ENCODE results near the gene DENND4A.

DENND4A gene

GRCh38 chr15:65762399-65762798, 29.7 kb downstream of the DENND4A start:
- no peaks in the 10 kb centered on the region for H3K9me3 ChIP-seq (ENCODE audit: control insufficient read depth, low read length)
- H3K36me3 ChIP-seq (ENCODE audit: control insufficient read depth, insufficient read depth, low read length), result peaks cover 4% of the 10 kb centered on the region
- no peak overlapping the region for H3K4me3 ChIP-seq (ENCODE audit: insufficient read depth, low read depth, low read length, poor library complexity, severe bottlenecking)
- no peak for DNase-seq
- no peaks in the 10 kb centered on the region for H3K27me3 ChIP-seq (replicated peaks; ENCODE audit: control insufficient read depth, insufficient read depth, low read length, poor library complexity, severe bottlenecking)
- peaks cover 4% of the 10 kb centered on the region for H3K4me1 ChIP-seq (ENCODE audit: control insufficient read depth, insufficient read depth, low read length, poor library complexity, severe bottlenecking)
- H3K27ac ChIP-seq (ENCODE audit: insufficient read depth, low read length, poor library complexity, severe bottlenecking), result no peak overlapping the region

DNA sequence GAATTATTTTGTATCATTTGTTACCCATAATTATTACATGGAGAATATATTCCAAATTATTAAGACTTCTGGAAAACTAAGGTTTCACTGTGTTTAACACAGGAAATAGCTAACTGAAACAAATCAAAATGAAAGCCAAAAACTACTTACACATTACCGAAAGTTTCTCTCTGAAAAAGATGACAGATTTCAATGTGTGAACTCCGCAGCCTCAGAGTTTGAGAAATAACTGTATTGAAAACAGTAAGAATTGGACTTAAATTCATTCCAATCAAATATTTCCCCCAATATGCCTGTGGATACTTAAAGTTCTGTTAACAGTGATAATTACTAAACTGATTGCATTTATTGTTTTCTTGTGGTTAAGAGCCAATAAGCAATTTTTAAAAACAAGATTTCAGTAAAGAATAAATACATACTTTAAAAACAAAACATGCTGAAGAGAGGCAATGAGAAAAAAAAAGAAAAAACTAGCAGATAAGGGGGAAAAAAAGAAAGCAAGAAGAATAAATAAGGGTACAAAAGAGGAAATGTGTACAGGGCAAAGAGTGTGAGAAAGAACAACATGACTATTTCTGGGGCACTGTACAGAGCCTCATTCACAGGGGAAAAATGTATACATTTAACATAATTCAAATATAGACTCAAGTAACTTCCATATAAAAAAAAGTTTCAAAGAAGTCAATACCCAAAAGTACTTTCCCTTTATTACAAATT, 30.7 kb downstream of the DENND4A start:
- no peak for DNase-seq
- no peak overlapping the region for H3K27ac ChIP-seq (ENCODE audit: insufficient read depth, low read length, poor library complexity, severe bottlenecking)
- H3K4me1 ChIP-seq (ENCODE audit: control insufficient read depth, insufficient read depth, low read length, poor library complexity, severe bottlenecking), result peaks cover 4% of the 10 kb centered on the region
- H3K4me3 ChIP-seq (ENCODE audit: insufficient read depth, low read depth, low read length, poor library complexity, severe bottlenecking), result no peak overlapping the region
- peaks cover 4% of the 10 kb centered on the region for H3K36me3 ChIP-seq (ENCODE audit: control insufficient read depth, insufficient read depth, low read length)
- H3K27me3 ChIP-seq (replicated peaks; ENCODE audit: control insufficient read depth, insufficient read depth, low read length, poor library complexity, severe bottlenecking), result no peaks in the 10 kb centered on the region
- no peaks in the 10 kb centered on the region for H3K9me3 ChIP-seq (ENCODE audit: control insufficient read depth, low read length)

GRCh38 chr15:65759441-65759840, 32.7 kb downstream of the DENND4A start:
- H3K4me1 ChIP-seq (ENCODE audit: control insufficient read depth, insufficient read depth, low read length, poor library complexity, severe bottlenecking), result peaks cover 4% of the 10 kb centered on the region
- no peaks in the 10 kb centered on the region for H3K27me3 ChIP-seq (replicated peaks; ENCODE audit: control insufficient read depth, insufficient read depth, low read length, poor library complexity, severe bottlenecking)
- H3K9me3 ChIP-seq (ENCODE audit: control insufficient read depth, low read length), result no peaks in the 10 kb centered on the region
- H3K27ac ChIP-seq (ENCODE audit: insufficient read depth, low read length, poor library complexity, severe bottlenecking), result no peak overlapping the region
- H3K36me3 ChIP-seq (ENCODE audit: control insufficient read depth, insufficient read depth, low read length), result peaks cover 17% of the 10 kb centered on the region
- DNase-seq, result no peak
- H3K4me3 ChIP-seq (ENCODE audit: insufficient read depth, low read depth, low read length, poor library complexity, severe bottlenecking), result no peak overlapping the region

DNA sequence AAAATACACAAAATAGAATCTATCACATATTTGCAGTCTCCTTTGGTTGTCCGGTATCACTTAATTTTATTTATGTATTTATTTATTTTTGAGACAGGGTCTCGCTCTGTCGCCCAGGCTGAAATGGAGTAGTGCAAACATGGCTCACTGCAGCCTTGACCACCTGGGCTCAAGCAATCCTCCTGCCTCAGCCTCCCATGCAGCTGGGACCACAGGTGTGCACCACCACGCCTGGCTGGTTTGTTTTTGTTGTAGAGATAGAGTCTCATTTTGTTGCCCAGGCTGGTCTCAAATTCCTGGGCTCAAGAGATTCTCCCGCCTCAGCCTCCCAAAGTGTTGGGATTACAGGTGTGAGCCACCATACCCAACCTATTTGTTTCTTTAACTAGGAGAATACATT, 33.9 kb downstream of the DENND4A start:
- Histone ChIP-seq H3K4me1 (ENCODE audit: control insufficient read depth, insufficient read depth, low read length, poor library complexity, severe bottlenecking) (peaks cover 2% of the 10 kb centered on the region), H3K36me3 (ENCODE audit: control insufficient read depth, insufficient read depth, low read length) (peaks cover 19% of the 10 kb centered on the region), H3K4me3 (ENCODE audit: insufficient read depth, low read depth, low read length, poor library complexity, severe bottlenecking) (no peak overlapping the region), H3K27ac (ENCODE audit: insufficient read depth, low read length, poor library complexity, severe bottlenecking) (no peak overlapping the region), H3K27me3 (replicated peaks; ENCODE audit: control insufficient read depth, insufficient read depth, low read length, poor library complexity, severe bottlenecking) (no peaks in the 10 kb centered on the region), H3K9me3 (ENCODE audit: control insufficient read depth, low read length) (no peaks in the 10 kb centered on the region)
- DNase-seq, result no peak

GRCh38 chr15:65757256-65757655, 34.8 kb downstream of the DENND4A start:
- H3K9me3 ChIP-seq (ENCODE audit: control insufficient read depth, low read length), result no peaks in the 10 kb centered on the region
- no peaks in the 10 kb centered on the region for H3K4me1 ChIP-seq (ENCODE audit: control insufficient read depth, insufficient read depth, low read length, poor library complexity, severe bottlenecking)
- peaks cover 19% of the 10 kb centered on the region for H3K36me3 ChIP-seq (ENCODE audit: control insufficient read depth, insufficient read depth, low read length)
- no peaks in the 10 kb centered on the region for H3K27me3 ChIP-seq (replicated peaks; ENCODE audit: control insufficient read depth, insufficient read depth, low read length, poor library complexity, severe bottlenecking)
- no peak overlapping the region for H3K4me3 ChIP-seq (ENCODE audit: insufficient read depth, low read depth, low read length, poor library complexity, severe bottlenecking)
- DNase-seq, result no peak
- no peak overlapping the region for H3K27ac ChIP-seq (ENCODE audit: insufficient read depth, low read length, poor library complexity, severe bottlenecking)

GRCh38 chr15:65752151-65752700, 39.9 kb downstream of the DENND4A start:
- Histone ChIP-seq H3K27me3 (replicated peaks; ENCODE audit: control insufficient read depth, insufficient read depth, low read length, poor library complexity, severe bottlenecking) (no peaks in the 10 kb centered on the region), H3K27ac (ENCODE audit: insufficient read depth, low read length, poor library complexity, severe bottlenecking) (no peak overlapping the region), H3K9me3 (ENCODE audit: control insufficient read depth, low read length) (no peaks in the 10 kb centered on the region), H3K36me3 (ENCODE audit: control insufficient read depth, insufficient read depth, low read length) (peaks cover 22% of the 10 kb centered on the region), H3K4me1 (ENCODE audit: control insufficient read depth, insufficient read depth, low read length, poor library complexity, severe bottlenecking) (no peaks in the 10 kb centered on the region), H3K4me3 (ENCODE audit: insufficient read depth, low read depth, low read length, poor library complexity, severe bottlenecking) (no peak overlapping the region)
- DNase-seq, result no peak

- peaks cover 22% of the 10 kb centered on the region for H3K36me3 ChIP-seq (ENCODE audit: control insufficient read depth, insufficient read depth, low read length)
Observed at GRCh38 chr15:65751431-65751830, 40.7 kb downstream of the DENND4A start.

GRCh38 chr15:65747265-65747664, 44.8 kb downstream of the DENND4A start:
- H3K4me1 ChIP-seq (ENCODE audit: control insufficient read depth, insufficient read depth, low read length, poor library complexity, severe bottlenecking), result no peaks in the 10 kb centered on the region
- DNase-seq, result no peak
- no peaks in the 10 kb centered on the region for H3K27me3 ChIP-seq (replicated peaks; ENCODE audit: control insufficient read depth, insufficient read depth, low read length, poor library complexity, severe bottlenecking)

More at GRCh38 chr15:65751431-65751830, 40.7 kb downstream of the DENND4A start:
- Histone ChIP-seq H3K27ac (ENCODE audit: insufficient read depth, low read length, poor library complexity, severe bottlenecking) (no peak overlapping the region), H3K4me3 (ENCODE audit: insufficient read depth, low read depth, low read length, poor library complexity, severe bottlenecking) (no peak overlapping the region), H3K9me3 (ENCODE audit: control insufficient read depth, low read length) (no peaks in the 10 kb centered on the region), H3K27me3 (replicated peaks; ENCODE audit: control insufficient read depth, insufficient read depth, low read length, poor library complexity, severe bottlenecking) (no peaks in the 10 kb centered on the region), H3K4me1 (ENCODE audit: control insufficient read depth, insufficient read depth, low read length, poor library complexity, severe bottlenecking) (no peaks in the 10 kb centered on the region)
- DNase-seq, result no peak

DNA sequence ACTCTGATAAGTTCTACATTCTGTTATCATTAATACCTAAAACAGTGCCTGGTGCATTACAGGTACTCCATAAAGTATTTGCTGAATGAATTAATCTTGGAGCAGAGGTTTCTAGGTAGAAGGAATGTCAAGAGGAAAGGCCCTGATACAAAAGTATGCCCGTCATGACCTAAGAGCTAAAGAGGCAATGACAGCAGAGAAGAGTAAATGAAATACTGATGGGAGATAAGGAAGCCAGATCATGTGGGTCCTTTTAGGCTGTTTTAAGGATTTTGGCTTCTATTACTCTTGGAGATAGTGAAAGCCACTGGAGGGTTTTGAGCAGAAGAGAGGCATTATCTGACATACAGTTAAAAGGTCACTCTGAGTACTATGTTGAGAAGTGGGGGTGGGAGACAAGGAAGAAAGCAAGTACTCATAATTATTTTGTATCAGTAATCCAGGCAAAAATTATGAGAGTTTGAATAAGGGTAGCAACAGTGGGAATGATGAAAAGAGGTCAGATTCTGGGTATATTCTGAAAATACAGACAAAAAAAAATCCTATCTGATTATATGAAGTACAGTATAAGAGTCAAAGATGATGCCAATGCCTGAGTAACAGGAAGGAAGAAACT, 48.3 kb downstream of the DENND4A start:
- peaks cover 20% of the 10 kb centered on the region for H3K36me3 ChIP-seq (ENCODE audit: control insufficient read depth, insufficient read depth, low read length)
- H3K9me3 ChIP-seq (ENCODE audit: control insufficient read depth, low read length), result no peaks in the 10 kb centered on the region
- H3K4me1 ChIP-seq (ENCODE audit: control insufficient read depth, insufficient read depth, low read length, poor library complexity, severe bottlenecking), result no peaks in the 10 kb centered on the region
- H3K27me3 ChIP-seq (replicated peaks; ENCODE audit: control insufficient read depth, insufficient read depth, low read length, poor library complexity, severe bottlenecking), result no peaks in the 10 kb centered on the region
- H3K4me3 ChIP-seq (ENCODE audit: insufficient read depth, low read depth, low read length, poor library complexity, severe bottlenecking), result no peak overlapping the region
- no peak for DNase-seq
- no peak overlapping the region for H3K27ac ChIP-seq (ENCODE audit: insufficient read depth, low read length, poor library complexity, severe bottlenecking)

More at GRCh38 chr15:65747265-65747664, 44.8 kb downstream of the DENND4A start:
- no peak overlapping the region for H3K4me3 ChIP-seq (ENCODE audit: insufficient read depth, low read depth, low read length, poor library complexity, severe bottlenecking)
- no peak overlapping the region for H3K27ac ChIP-seq (ENCODE audit: insufficient read depth, low read length, poor library complexity, severe bottlenecking)
- no peaks in the 10 kb centered on the region for H3K9me3 ChIP-seq (ENCODE audit: control insufficient read depth, low read length)
- peaks cover 7% of the 10 kb centered on the region for H3K36me3 ChIP-seq (ENCODE audit: control insufficient read depth, insufficient read depth, low read length)

- Histone ChIP-seq H3K27me3 (replicated peaks; ENCODE audit: control insufficient read depth, insufficient read depth, low read length, poor library complexity, severe bottlenecking) (no peaks in the 10 kb centered on the region), H3K36me3 (ENCODE audit: control insufficient read depth, insufficient read depth, low read length) (peaks cover 37% of the 10 kb centered on the region), H3K27ac (ENCODE audit: insufficient read depth, low read length, poor library complexity, severe bottlenecking) (no peak overlapping the region)
Observed at GRCh38 chr15:65740148-65740547, 51.9 kb downstream of the DENND4A start.

More at GRCh38 chr15:65740148-65740547, 51.9 kb downstream of the DENND4A start:
- no peaks in the 10 kb centered on the region for H3K9me3 ChIP-seq (ENCODE audit: control insufficient read depth, low read length)
- H3K4me3 ChIP-seq (ENCODE audit: insufficient read depth, low read depth, low read length, poor library complexity, severe bottlenecking), result no peak overlapping the region
- DNase-seq, result no peak
- H3K4me1 ChIP-seq (ENCODE audit: control insufficient read depth, insufficient read depth, low read length, poor library complexity, severe bottlenecking), result no peaks in the 10 kb centered on the region
